GM23338 (cell line): ENCODE measurements around the gene SAFB. TPM values are rescaled to one million over a fixed set of nuclear protein-coding genes. Genes with fewer than 3 reads are reported as not detected.

Source experiments
- ATAC-seq: fragments of 200-7000 bp; cut with Tn5 transposase; 3 replicates; pipeline ENCODE4 v1.9.1; 2020
- DNase-seq: peaks from one replicate; pipeline ENCODE4 v3.0.0-alpha.2; 2015; ENCODE audit warnings: low spot score
- H2AFZ ChIP-seq: fragments of 200-600 bp; sonication (generic); 2 replicates; pipeline ENCODE4 v1.8.0; 2016; ENCODE audit warnings: antibody characterized with exemption, mild to moderate bottlenecking, moderate library complexity
- H3F3A ChIP-seq: fragments of 200-600 bp; sonication (generic); replicated peaks from 2 replicates; pipeline ENCODE4 v1.8.0; 2017; ENCODE audit warnings: antibody characterized with exemption, mixed run types, low read depth
- H3K27ac ChIP-seq: fragments of 200-600 bp; sonication (generic); 2 replicates; pipeline ENCODE4 v1.6.1; 2016; ENCODE audit warnings: low read depth
- H3K27me3 ChIP-seq: fragments of 200-600 bp; sonication (generic); 2 replicates; pipeline ENCODE4 v1.8.0; 2016; ENCODE audit warnings: mild to moderate bottlenecking, mixed run types, moderate library complexity; ENCODE audit not compliant: insufficient read depth
- H3K36me3 ChIP-seq: fragments of 200-600 bp; sonication (generic); 2 replicates; pipeline ENCODE4 v1.8.0; 2016; ENCODE audit warnings: mild to moderate bottlenecking; ENCODE audit not compliant: insufficient read depth
- H3K4me1 ChIP-seq: fragments of 200-600 bp; sonication (generic); 2 replicates; pipeline ENCODE4 v1.8.0; 2016; ENCODE audit warnings: mild to moderate bottlenecking, moderate library complexity; ENCODE audit not compliant: insufficient read depth
- H3K4me2 ChIP-seq: fragments of 200-600 bp; sonication (generic); 2 replicates; pipeline ENCODE4 v1.7.1; 2017; ENCODE audit warnings: mixed run types
- H3K4me3 ChIP-seq: fragments of 200-600 bp; sonication (generic); 2 replicates; pipeline ENCODE4 v1.6.1; 2016; ENCODE audit warnings: mixed run types
- H3K79me2 ChIP-seq: fragments of 200-600 bp; sonication (generic); replicated peaks from 2 replicates; pipeline ENCODE4 v1.8.0; 2017; ENCODE audit warnings: mild to moderate bottlenecking; ENCODE audit not compliant: insufficient read depth
- H3K9me2 ChIP-seq: fragments of 200-600 bp; sonication (generic); 2 replicates; pipeline ENCODE4 v1.8.0; 2017; ENCODE audit not compliant: insufficient read depth
- H4K20me1 ChIP-seq: fragments of 200-600 bp; sonication (generic); replicated peaks from 2 replicates; pipeline ENCODE4 v1.8.0; 2017; ENCODE audit warnings: mild to moderate bottlenecking; ENCODE audit not compliant: insufficient read depth
- H3K27ac Mint-ChIP-seq: 2 replicates; pipeline ENCODE4 v1.8.0; 2020; ENCODE audit warnings: inconsistent platforms, mild to moderate bottlenecking, moderate library complexity, mixed read lengths
- H3K27me3 Mint-ChIP-seq: 3 replicates; pipeline ENCODE4 v1.8.0; 2022; ENCODE audit warnings: low read depth, mild to moderate bottlenecking, moderate library complexity, mixed read lengths, inconsistent platforms; ENCODE audit not compliant: insufficient read depth, poor library complexity
- H3K36me3 Mint-ChIP-seq: 3 replicates; pipeline ENCODE4 v1.8.0; 2021; ENCODE audit warnings: low read depth, mild to moderate bottlenecking, inconsistent platforms, moderate library complexity, mixed read lengths
- H3K4me1 Mint-ChIP-seq: 3 replicates; pipeline ENCODE4 v1.8.0; 2020; ENCODE audit warnings: mild to moderate bottlenecking, inconsistent platforms, mixed read lengths
- H3K4me3 Mint-ChIP-seq: 3 replicates; pipeline ENCODE4 v1.8.0; 2021; ENCODE audit warnings: moderate library complexity, mild to moderate bottlenecking, inconsistent platforms, mixed read lengths
- H3K9me3 Mint-ChIP-seq: 3 replicates; pipeline ENCODE4 v1.8.0; 2020; ENCODE audit warnings: moderate library complexity, mild to moderate bottlenecking, inconsistent platforms, mixed read lengths
- CREB1 ChIP-seq: fragments of 250-450 bp; sonication (Bioruptor Pico); IDR thresholded peaks from 2 replicates; pipeline ENCODE4 v1.5.0; 2020; ENCODE audit warnings: low read depth, mild to moderate bottlenecking, moderate library complexity
- ETS1 ChIP-seq: IDR thresholded peaks from 2 replicates; pipeline ENCODE4 v1.6.1; 2016; ENCODE audit warnings: antibody characterized with exemption
- EZH2 ChIP-seq: fragments of 200-600 bp; sonication (generic); IDR thresholded peaks from one replicate; pipeline ENCODE4 v1.8.0; 2017; ENCODE audit warnings: antibody characterized with exemption, mild to moderate bottlenecking, low read depth; ENCODE audit not compliant: unreplicated experiment
- EZH2phosphoT487 ChIP-seq: fragments of 200-600 bp; sonication (generic); IDR thresholded peaks from one replicate; pipeline ENCODE4 v1.8.1; 2018; ENCODE audit warnings: antibody characterized with exemption; ENCODE audit not compliant: unreplicated experiment
- JUNB ChIP-seq: IDR thresholded peaks from one replicate; pipeline ENCODE4 v1.6.1; 2016; ENCODE audit warnings: antibody characterized with exemption; ENCODE audit not compliant: unreplicated experiment
- NANOG ChIP-seq: IDR thresholded peaks from 2 replicates; pipeline ENCODE4 v1.6.1; 2016; ENCODE audit warnings: antibody characterized with exemption, borderline replicate concordance
- POLR2AphosphoS5 ChIP-seq: IDR thresholded peaks from 2 replicates; pipeline ENCODE4 v1.6.1; 2016; ENCODE audit warnings: antibody characterized with exemption, low read depth
- STAT1 ChIP-seq: IDR thresholded peaks from one replicate; pipeline ENCODE4 v1.6.1; 2016; ENCODE audit warnings: antibody characterized with exemption; ENCODE audit not compliant: unreplicated experiment
- ZNF114 ChIP-seq: fragments of 250-450 bp; sonication (Bioruptor Pico); IDR thresholded peaks from 2 replicates; pipeline ENCODE4 v1.5.0; 2020; ENCODE audit warnings: mild to moderate bottlenecking, moderate library complexity
- ZNF331 ChIP-seq: fragments of 250-450 bp; sonication (Bioruptor Pico); IDR thresholded peaks from 2 replicates; pipeline ENCODE4 v1.5.0; 2020; ENCODE audit warnings: low read depth, mild to moderate bottlenecking, moderate library complexity
- ZNF462 ChIP-seq: fragments of 250-450 bp; sonication (Bioruptor Pico); IDR thresholded peaks from 2 replicates; pipeline ENCODE4 v1.5.0; 2020; ENCODE audit warnings: mild to moderate bottlenecking, moderate library complexity
- polyA plus RNA-seq: library from polyadenylated mRNA; unstranded; fragments of >200 nt; fragmentation: Nextera tagmentation; extraction: Ambion mirVana; gene quantifications from 2 replicates; pipeline ENCODE4 v1.2.1, GENCODE V29; 2016
- total RNA-seq: library from RNA; depleted of rRNA; stranded (reverse); fragments of >200 nt; shearing (Covaris generic); gene quantifications from 2 replicates; pipeline ENCODE4 v1.2.3, GENCODE V29; 2014
- TF ChIP-seq, protein P1 (sequence below): IDR thresholded peaks from one replicate; pipeline ENCODE4 v1.6.1; 2018; ENCODE audit warnings: antibody characterized with exemption; ENCODE audit not compliant: unreplicated experiment
- TF ChIP-seq, protein P2 (sequence below), 2 experiments: fragments of 200-600 bp in 1 of 2; sonication (generic) in 1 of 2; conservative IDR thresholded peaks; 2 replicates each; pipeline versions ENCODE4 v1.5.1 to v1.6.1; 2016 to 2017; ENCODE audit warnings: antibody characterized with exemption in 2 of 2, low read depth in 2 of 2, mild to moderate bottlenecking in 2 of 2, moderate library complexity in 1 of 2

SAFB gene
- total and polyA plus RNA-seq, 2 experiments from 2014 or later: 85.2 to 109 TPM

DNA sequence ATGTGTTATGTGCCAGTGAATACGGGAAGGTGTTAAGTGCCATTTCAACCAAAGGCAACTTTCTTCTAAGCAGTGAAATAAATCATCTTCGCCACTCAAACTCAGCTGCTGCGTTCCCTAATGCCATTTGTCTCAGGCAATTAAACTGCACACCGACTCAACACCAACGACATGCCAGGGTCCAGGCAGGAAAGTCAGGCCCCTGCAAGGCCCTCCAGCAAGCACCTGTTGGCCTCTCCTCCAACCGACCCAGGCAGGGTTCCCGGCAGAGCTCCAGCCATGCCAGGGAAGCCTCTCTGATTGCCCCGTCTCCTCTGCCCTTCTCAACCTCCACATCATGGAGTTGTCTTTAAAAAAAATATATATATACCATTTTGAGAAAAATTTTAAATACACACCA is 22.1 kb upstream of the SAFB start:
- DNase-seq: no peak
- peaks cover 86% of the 10 kb centered on the region for H3K36me3 Mint-ChIP-seq
- peaks cover 20% of the 10 kb centered on the region for H4K20me1 ChIP-seq
- no peak overlapping the region for H3K4me3 ChIP-seq
- no peak overlapping the region for H2AFZ ChIP-seq
- TF ChIP-seq ZNF114 (CRISPR knock-in tag) (no peak), POLR2AphosphoS5 (no peak), STAT1 (no peak), ZNF331 (CRISPR knock-in tag) (no peak), ZNF462 (CRISPR knock-in tag) (no peak), NANOG (no peak), EZH2phosphoT487 (no peak), CREB1 (CRISPR knock-in tag) (no peak), JUNB (no peak), ETS1 (no peak), EZH2 (no peak)
- TF ChIP-seq, protein P1, sequence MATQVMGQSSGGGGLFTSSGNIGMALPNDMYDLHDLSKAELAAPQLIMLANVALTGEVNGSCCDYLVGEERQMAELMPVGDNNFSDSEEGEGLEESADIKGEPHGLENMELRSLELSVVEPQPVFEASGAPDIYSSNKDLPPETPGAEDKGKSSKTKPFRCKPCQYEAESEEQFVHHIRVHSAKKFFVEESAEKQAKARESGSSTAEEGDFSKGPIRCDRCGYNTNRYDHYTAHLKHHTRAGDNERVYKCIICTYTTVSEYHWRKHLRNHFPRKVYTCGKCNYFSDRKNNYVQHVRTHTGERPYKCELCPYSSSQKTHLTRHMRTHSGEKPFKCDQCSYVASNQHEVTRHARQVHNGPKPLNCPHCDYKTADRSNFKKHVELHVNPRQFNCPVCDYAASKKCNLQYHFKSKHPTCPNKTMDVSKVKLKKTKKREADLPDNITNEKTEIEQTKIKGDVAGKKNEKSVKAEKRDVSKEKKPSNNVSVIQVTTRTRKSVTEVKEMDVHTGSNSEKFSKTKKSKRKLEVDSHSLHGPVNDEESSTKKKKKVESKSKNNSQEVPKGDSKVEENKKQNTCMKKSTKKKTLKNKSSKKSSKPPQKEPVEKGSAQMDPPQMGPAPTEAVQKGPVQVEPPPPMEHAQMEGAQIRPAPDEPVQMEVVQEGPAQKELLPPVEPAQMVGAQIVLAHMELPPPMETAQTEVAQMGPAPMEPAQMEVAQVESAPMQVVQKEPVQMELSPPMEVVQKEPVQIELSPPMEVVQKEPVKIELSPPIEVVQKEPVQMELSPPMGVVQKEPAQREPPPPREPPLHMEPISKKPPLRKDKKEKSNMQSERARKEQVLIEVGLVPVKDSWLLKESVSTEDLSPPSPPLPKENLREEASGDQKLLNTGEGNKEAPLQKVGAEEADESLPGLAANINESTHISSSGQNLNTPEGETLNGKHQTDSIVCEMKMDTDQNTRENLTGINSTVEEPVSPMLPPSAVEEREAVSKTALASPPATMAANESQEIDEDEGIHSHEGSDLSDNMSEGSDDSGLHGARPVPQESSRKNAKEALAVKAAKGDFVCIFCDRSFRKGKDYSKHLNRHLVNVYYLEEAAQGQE: no peak
- TF ChIP-seq, protein P2, sequence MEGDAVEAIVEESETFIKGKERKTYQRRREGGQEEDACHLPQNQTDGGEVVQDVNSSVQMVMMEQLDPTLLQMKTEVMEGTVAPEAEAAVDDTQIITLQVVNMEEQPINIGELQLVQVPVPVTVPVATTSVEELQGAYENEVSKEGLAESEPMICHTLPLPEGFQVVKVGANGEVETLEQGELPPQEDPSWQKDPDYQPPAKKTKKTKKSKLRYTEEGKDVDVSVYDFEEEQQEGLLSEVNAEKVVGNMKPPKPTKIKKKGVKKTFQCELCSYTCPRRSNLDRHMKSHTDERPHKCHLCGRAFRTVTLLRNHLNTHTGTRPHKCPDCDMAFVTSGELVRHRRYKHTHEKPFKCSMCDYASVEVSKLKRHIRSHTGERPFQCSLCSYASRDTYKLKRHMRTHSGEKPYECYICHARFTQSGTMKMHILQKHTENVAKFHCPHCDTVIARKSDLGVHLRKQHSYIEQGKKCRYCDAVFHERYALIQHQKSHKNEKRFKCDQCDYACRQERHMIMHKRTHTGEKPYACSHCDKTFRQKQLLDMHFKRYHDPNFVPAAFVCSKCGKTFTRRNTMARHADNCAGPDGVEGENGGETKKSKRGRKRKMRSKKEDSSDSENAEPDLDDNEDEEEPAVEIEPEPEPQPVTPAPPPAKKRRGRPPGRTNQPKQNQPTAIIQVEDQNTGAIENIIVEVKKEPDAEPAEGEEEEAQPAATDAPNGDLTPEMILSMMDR (conservative IDR thresholded peaks at IDR 0.05; ENCODE audit: low read depth in 2 of 2): no peak
- H3F3A ChIP-seq: 0 out of 2 replicates have a peak, but pooled peaks cover 4% of the 10 kb centered on the region
- no peaks in the 10 kb centered on the region for H3K4me1 Mint-ChIP-seq
- no peaks in the 10 kb centered on the region for H3K9me3 Mint-ChIP-seq
- H3K27me3 Mint-ChIP-seq: peaks cover 6% of the 10 kb centered on the region
- no peak overlapping the region for H3K4me3 Mint-ChIP-seq
- no peaks in the 10 kb centered on the region for H3K4me1 ChIP-seq
- H3K27ac ChIP-seq: no peak overlapping the region
- H3K4me2 ChIP-seq: no peak overlapping the region
- no peaks in the 10 kb centered on the region for H3K27me3 ChIP-seq
- no peak overlapping the region for H3K27ac Mint-ChIP-seq
- H3K79me2 ChIP-seq: peaks cover 4% of the 10 kb centered on the region
- peaks cover 34% of the 10 kb centered on the region for H3K36me3 ChIP-seq
- ATAC-seq: no peak
- no peaks in the 10 kb centered on the region for H3K9me2 ChIP-seq
